Ascending aorta (tissue), 2 donors: ENCODE results near the gene PDCD7. TPM values are rescaled to one million over a fixed set of nuclear protein-coding genes. Genes with fewer than 3 reads are reported as not detected.
"Not testable (repeated sequence)": the region's sequence is repeated elsewhere in the genome, so short reads cannot be mapped to it uniquely, and the experiment has no call there.

ENCODE experiments used
- DNase-seq, 2 donors: peaks; one replicate each; pipeline ENCODE4 v3.0.0-alpha.2; 2019; ENCODE audit warnings: low spot score in 2 of 2
- H3K27ac ChIP-seq, 2 donors: fragments of 200-600 bp; sonication (generic); one replicate each; pipeline ENCODE4 v1.5.1; 2016 to 2017; ENCODE audit warnings: mild to moderate bottlenecking in 1 of 2
- H3K27me3 ChIP-seq: fragments of 200-600 bp; sonication (generic); one replicate; pipeline ENCODE4 v1.5.1; 2017
- H3K36me3 ChIP-seq, 2 donors: fragments of 200-600 bp; sonication (generic); one replicate each; pipeline ENCODE4 v1.5.1; 2016
- H3K4me1 ChIP-seq, 2 donors: fragments of 200-600 bp; sonication (generic); one replicate each; pipeline ENCODE4 v1.5.1; 2016 to 2017; ENCODE audit warnings: mild to moderate bottlenecking in 1 of 2
- H3K4me3 ChIP-seq, 2 donors: fragments of 200-600 bp; sonication (generic); one replicate each; pipeline ENCODE4 v1.5.1; 2016 to 2017; ENCODE audit warnings: mild to moderate bottlenecking in 1 of 2
- H3K9me3 ChIP-seq, 2 donors: fragments of 200-600 bp; sonication (generic); one replicate each; pipeline ENCODE4 v1.5.1; 2016
- intact Hi-C: fragments of 100-400 bp; cut with DNase I; formaldehyde crosslinking; loops from one replicate; pipeline ENCODE4 v1.15.1; 2023
- total RNA-seq: library from RNA; depleted of rRNA; stranded (reverse); fragments of >200 nt; gene quantifications from one replicate; pipeline ENCODE4 v1.1.0, GENCODE V29; 2016
- TF ChIP-seq, protein P1 (sequence below), 3 experiments: fragments of 200-600 bp in 2 of 3; fragments of 450-650 bp in 1 of 3; sonication (generic) in 2 of 3; IDR thresholded peaks; one replicate each; pipeline ENCODE4 v1.5.1; 2016 to 2019; ENCODE audit warnings: antibody characterized with exemption in 3 of 3, mild to moderate bottlenecking in 1 of 3, moderate library complexity in 1 of 3

The PDCD7 gene, protein sequence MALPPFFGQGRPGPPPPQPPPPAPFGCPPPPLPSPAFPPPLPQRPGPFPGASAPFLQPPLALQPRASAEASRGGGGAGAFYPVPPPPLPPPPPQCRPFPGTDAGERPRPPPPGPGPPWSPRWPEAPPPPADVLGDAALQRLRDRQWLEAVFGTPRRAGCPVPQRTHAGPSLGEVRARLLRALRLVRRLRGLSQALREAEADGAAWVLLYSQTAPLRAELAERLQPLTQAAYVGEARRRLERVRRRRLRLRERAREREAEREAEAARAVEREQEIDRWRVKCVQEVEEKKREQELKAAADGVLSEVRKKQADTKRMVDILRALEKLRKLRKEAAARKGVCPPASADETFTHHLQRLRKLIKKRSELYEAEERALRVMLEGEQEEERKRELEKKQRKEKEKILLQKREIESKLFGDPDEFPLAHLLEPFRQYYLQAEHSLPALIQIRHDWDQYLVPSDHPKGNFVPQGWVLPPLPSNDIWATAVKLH
- 9.2 TPM for total RNA-seq

- Histone ChIP-seq H3K36me3 (peaks cover 6 to 9% of the 10 kb centered on the region in 2 donors), H3K27ac (peak within 1 kb of the TSS; percentile 83 to 88), H3K9me3 (no peaks in the 10 kb centered on the region), H3K4me1 (peaks cover 0 to 19% of the 10 kb centered on the region in 2 donors), H3K27me3 (no peaks in the 10 kb centered on the region), H3K4me3 (peak within 1 kb of the TSS; percentile 75 to 87)
- TF ChIP-seq, protein P1, sequence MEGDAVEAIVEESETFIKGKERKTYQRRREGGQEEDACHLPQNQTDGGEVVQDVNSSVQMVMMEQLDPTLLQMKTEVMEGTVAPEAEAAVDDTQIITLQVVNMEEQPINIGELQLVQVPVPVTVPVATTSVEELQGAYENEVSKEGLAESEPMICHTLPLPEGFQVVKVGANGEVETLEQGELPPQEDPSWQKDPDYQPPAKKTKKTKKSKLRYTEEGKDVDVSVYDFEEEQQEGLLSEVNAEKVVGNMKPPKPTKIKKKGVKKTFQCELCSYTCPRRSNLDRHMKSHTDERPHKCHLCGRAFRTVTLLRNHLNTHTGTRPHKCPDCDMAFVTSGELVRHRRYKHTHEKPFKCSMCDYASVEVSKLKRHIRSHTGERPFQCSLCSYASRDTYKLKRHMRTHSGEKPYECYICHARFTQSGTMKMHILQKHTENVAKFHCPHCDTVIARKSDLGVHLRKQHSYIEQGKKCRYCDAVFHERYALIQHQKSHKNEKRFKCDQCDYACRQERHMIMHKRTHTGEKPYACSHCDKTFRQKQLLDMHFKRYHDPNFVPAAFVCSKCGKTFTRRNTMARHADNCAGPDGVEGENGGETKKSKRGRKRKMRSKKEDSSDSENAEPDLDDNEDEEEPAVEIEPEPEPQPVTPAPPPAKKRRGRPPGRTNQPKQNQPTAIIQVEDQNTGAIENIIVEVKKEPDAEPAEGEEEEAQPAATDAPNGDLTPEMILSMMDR (IDR thresholded peaks at IDR 0.05): no peak
- intact Hi-C loops: loop anchor here (1.0 to 2.0 kb wide), 2 partner anchors 52 to 79 kb away; partner anchors contain the start of gene CLPX
- peak; percentile 44 to 92 for DNase-seq
Observed at GRCh38 chr15:65133548-65134200, at the start of gene PDCD7. TSS of gene PDCD7 (minus strand) at chr15:65133808. CDS start at chr15:65133781, 27 bp downstream.

- peaks cover 21 to 30% of the 10 kb centered on the region in 2 donors for H3K36me3 ChIP-seq
- H3K27ac ChIP-seq: no peak overlapping the region
- peak overlapping the region; percentile 6 to 90 for H3K4me3 ChIP-seq
- H3K4me1 ChIP-seq: peaks cover 4 to 24% of the 10 kb centered on the region in 2 donors
- H3K27me3 ChIP-seq: no peaks in the 10 kb centered on the region
- no peaks in the 10 kb centered on the region for H3K9me3 ChIP-seq
- intact Hi-C loops: loop anchor here (5.0 kb wide), 1 partner anchor 150 kb away; no protein-coding TSS in a partner anchor
- TF ChIP-seq, protein P1 (IDR thresholded peaks at IDR 0.05): no peak
- DNase-seq: no peak
Observed at GRCh38 chr15:65182538-65182937, 48.9 kb upstream of the PDCD7 start.

DNA sequence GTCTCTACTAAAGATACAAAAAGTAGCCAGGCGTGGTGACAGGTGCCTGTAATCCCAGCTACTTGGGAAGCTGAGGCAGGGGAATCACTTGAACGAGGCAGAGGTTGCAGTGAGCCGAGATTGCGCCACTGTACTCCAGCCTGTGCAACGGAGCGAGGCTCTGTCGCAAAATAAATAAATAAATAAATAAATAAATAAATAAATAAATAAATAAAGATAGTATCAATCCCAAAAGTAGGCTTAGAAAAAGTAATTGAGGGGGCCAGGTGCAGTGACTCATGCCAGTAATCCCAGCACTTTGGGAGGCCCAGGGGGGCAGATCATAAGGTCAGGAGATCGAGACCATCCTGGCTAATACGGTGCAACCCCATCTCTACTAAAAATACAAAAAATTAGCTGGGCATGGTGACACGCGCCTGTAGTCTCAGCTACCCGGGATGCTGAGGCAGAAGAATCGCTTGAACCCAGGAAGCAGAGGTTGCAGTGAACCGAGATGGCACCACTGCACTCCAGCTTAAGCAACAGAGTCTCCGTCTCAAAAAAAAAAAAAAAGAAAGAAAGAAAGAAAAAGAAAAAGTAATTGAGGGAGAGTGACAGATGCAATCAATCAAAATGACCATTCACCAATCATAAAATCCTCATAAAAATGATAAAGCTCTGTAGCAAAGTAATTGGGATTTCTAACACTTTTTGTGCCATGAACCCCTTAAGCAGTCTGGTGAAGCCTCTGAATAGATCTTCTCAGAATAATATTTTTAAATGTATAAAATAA is 48.2 kb upstream of the PDCD7 start:
- Histone ChIP-seq H3K36me3 (peaks cover 26 to 37% of the 10 kb centered on the region in 2 donors), H3K4me3 (peak overlapping the region in 1 of 2 donors; percentile 90), H3K4me1 (peaks cover 4 to 24% of the 10 kb centered on the region in 2 donors)
- not testable (repeated sequence) for DNase-seq, H3K27me3 ChIP-seq, H3K9me3 ChIP-seq, H3K27ac ChIP-seq
- intact Hi-C loops: loop anchor here (5.0 kb wide), 1 partner anchor 149 kb away; no protein-coding TSS in a partner anchor

DNA sequence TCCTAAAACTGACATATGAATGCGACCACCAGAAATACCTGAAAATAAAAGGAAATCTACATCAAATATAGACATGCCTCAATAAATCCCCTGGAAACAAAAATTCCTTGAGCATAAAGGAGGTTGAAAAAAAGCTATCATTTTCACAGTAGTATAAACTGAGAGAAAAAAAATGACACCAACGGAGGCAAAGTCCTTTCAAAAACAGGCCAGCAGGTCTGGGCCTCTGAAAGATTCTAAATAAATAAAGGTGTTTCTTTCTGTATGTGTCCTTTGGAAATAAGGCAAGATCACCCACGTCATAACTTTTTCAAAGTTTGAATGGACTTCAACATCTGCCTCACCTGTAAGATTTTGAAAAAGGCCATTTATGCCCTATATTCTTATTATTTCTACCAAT is 46.6 kb upstream of the PDCD7 start:
- Histone ChIP-seq H3K4me3 (no peak overlapping the region), H3K27ac (no peak overlapping the region), H3K9me3 (no peaks in the 10 kb centered on the region), H3K4me1 (peaks cover 4 to 24% of the 10 kb centered on the region in 2 donors), H3K27me3 (no peaks in the 10 kb centered on the region), H3K36me3 (peaks cover 33 to 53% of the 10 kb centered on the region in 2 donors)
- DNase-seq: no peak
- intact Hi-C loops: loop anchor here (5.0 kb wide), 1 partner anchor 148 kb away; no protein-coding TSS in a partner anchor
- TF ChIP-seq, protein P1 (IDR thresholded peaks at IDR 0.05): no peak

- H3K36me3 ChIP-seq: peaks cover 48 to 64% of the 10 kb centered on the region in 2 donors
- TF ChIP-seq, protein P1 (IDR thresholded peaks at IDR 0.05): no peak
- no peak for DNase-seq
- H3K9me3 ChIP-seq: no peaks in the 10 kb centered on the region
- intact Hi-C loops: no loop called here
- no peaks in the 10 kb centered on the region for H3K27me3 ChIP-seq
- H3K27ac ChIP-seq: no peak overlapping the region
- H3K4me3 ChIP-seq: no peak overlapping the region
- H3K4me1 ChIP-seq: peaks cover 2 to 22% of the 10 kb centered on the region in 2 donors
Observed at GRCh38 chr15:65177901-65178300, 44.3 kb upstream of the PDCD7 start.
